GM18505 (cell line): ENCODE measurements around the gene MT1A.

Experiments
- ATAC-seq: cut with Tn5 transposase; IDR thresholded peaks from one replicate; pipeline ENCODE4 v1.9.1; 2021; ENCODE audit not compliant: unreplicated experiment
- POLR2A ChIP-seq: IDR thresholded peaks from 4 replicates; pipeline ENCODE4 v1.6.1; 2011; ENCODE audit warnings: borderline replicate concordance; ENCODE audit not compliant: insufficient read depth, insufficient read length; ENCODE audit errors: extremely low read depth

The MT1A gene

GRCh38 chr16:56606476-56607108 lies 31.9 kb upstream of the MT1A start:
- ATAC-seq, result no peak
- no peak for TF ChIP-seq POLR2A

GRCh38 chr16:56607109-56607618 lies 31.3 kb upstream of the MT1A start:
- TF ChIP-seq POLR2A, result no peak
- ATAC-seq, result no peak

GRCh38 chr16:56607675-56608042 lies 30.8 kb upstream of the MT1A start:
- no peak for ATAC-seq
- no peak for TF ChIP-seq POLR2A

- TF ChIP-seq POLR2A, result peak; percentile 40
- peak; percentile 68 for ATAC-seq
Measured at GRCh38 chr16:56608043-56608875, 30.2 kb upstream of the MT1A start, which contains the start of gene MT2A. Gene MT2A, plus strand, starts transcription at chr16:56608584. Its CDS starts 72 bp downstream, at chr16:56608656.

GRCh38 chr16:56608876-56609462 lies 29.5 kb upstream of the MT1A start:
- no peak for ATAC-seq
- no peak for TF ChIP-seq POLR2A

- ATAC-seq, result peak; percentile 56
- no peak for TF ChIP-seq POLR2A
Measured at GRCh38 chr16:56609463-56609921, 29.0 kb upstream of the MT1A start.

GRCh38 chr16:56610017-56610608 lies 28.4 kb upstream of the MT1A start:
- no peak for ATAC-seq
- no peak for TF ChIP-seq POLR2A

GRCh38 chr16:56610609-56611111 lies 27.8 kb upstream of the MT1A start:
- no peak for ATAC-seq

GRCh38 chr16:56611281-56611833 lies 27.1 kb upstream of the MT1A start:
- no peak for TF ChIP-seq POLR2A
- no peak for ATAC-seq

More at GRCh38 chr16:56610609-56611111, 27.8 kb upstream of the MT1A start:
- no peak for TF ChIP-seq POLR2A

- no peak for TF ChIP-seq POLR2A
- no peak for ATAC-seq
Measured at GRCh38 chr16:56613706-56614105, 24.8 kb upstream of the MT1A start.

GRCh38 chr16:56614549-56614991 lies 23.9 kb upstream of the MT1A start:
- no peak for ATAC-seq
- no peak for TF ChIP-seq POLR2A

- no peak for TF ChIP-seq POLR2A
- no peak for ATAC-seq
Measured at GRCh38 chr16:56615353-56615752, 23.1 kb upstream of the MT1A start.

GRCh38 chr16:56616608-56617211 lies 21.8 kb upstream of the MT1A start:
- TF ChIP-seq POLR2A, result no peak
- no peak for ATAC-seq
